Suprapubic skin (tissue), 4 donors: ENCODE data around the gene ANK3. TPM values are rescaled to one million over a fixed set of nuclear protein-coding genes. Genes with fewer than 3 reads are reported as not detected.

ENCODE experiments used
- DNase-seq, 2 donors: peaks; one replicate each; pipeline ENCODE4 v3.0.0-alpha.2; 2019; ENCODE audit warnings: low spot score in 2 of 2
- H3K27ac ChIP-seq: fragments of 200-600 bp; sonication (generic); one replicate; pipeline ENCODE4 v1.5.1; 2019
- H3K27me3 ChIP-seq: fragments of 200-600 bp; sonication (generic); one replicate; pipeline ENCODE4 v1.5.1; 2019
- H3K36me3 ChIP-seq: fragments of 200-600 bp; sonication (generic); one replicate; pipeline ENCODE4 v1.5.1; 2019
- H3K4me1 ChIP-seq: fragments of 200-600 bp; sonication (generic); one replicate; pipeline ENCODE4 v1.5.1; 2019
- H3K4me3 ChIP-seq: fragments of 200-600 bp; sonication (generic); one replicate; pipeline ENCODE4 v1.5.1; 2019; ENCODE audit warnings: mild to moderate bottlenecking
- H3K9me3 ChIP-seq: fragments of 200-600 bp; sonication (generic); one replicate; pipeline ENCODE4 v1.5.1; 2019
- EP300 ChIP-seq: sonication (generic); formaldehyde crosslinking; IDR thresholded peaks from one replicate; pipeline ENCODE4 v1.6.1; 2017; ENCODE audit warnings: antibody characterized with exemption
- POLR2A ChIP-seq, 2 donors: fragments of 450-650 bp; IDR thresholded peaks; one replicate each; pipeline ENCODE4 v1.6.1; 2017; ENCODE audit warnings: antibody characterized with exemption in 2 of 2, mild to moderate bottlenecking in 2 of 2, moderate library complexity in 2 of 2
- POLR2AphosphoS5 ChIP-seq, 3 donors: sonication (generic); formaldehyde crosslinking; IDR thresholded peaks; one replicate each; pipeline ENCODE4 v1.6.1; 2017; ENCODE audit warnings: antibody characterized with exemption in 3 of 3
- WGBS: methylation state at CpG from one replicate; pipeline ENCODE4 v1.1.5; 2018; 5-methylcytosine and 5-hydroxymethylcytosine counted together
- total RNA-seq, 4 donors: library from RNA; depleted of rRNA; stranded (reverse); fragments of >200 nt; gene quantifications; one replicate each; pipeline ENCODE4 v1.1.0, GENCODE V29; 2016
- TF ChIP-seq, protein P1 (sequence below), 2 donors: fragments of 200-600 bp in 1 of 2; fragments of 450-650 bp in 1 of 2; sonication (generic) in 1 of 2; IDR thresholded peaks; one replicate each; pipeline ENCODE4 v1.5.1; 2016 to 2019; ENCODE audit warnings: antibody characterized with exemption in 2 of 2, mild to moderate bottlenecking in 1 of 2, moderate library complexity in 1 of 2

The ANK3 gene
- total RNA-seq, 4 donors from 2014 or later: 89.1 to 191 (median 112) TPM

DNA sequence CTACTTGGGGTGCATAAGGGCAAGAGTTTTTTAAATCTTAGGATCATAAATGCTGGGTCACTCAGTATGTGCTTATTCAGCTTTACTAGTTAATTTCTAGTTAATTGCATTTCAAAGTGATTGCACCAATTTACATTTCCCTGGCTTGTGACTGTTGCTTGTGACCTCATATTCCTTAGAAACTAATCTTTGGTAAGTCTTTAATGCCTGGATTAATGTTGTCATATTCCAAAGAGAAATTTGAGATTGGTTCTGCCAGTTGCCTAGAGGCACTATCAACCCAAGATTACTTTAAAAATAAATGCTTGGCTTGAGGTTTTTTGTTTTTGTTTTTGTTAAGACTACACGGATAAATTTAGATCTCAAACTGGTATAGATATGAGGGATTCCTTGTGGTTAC is 103.1 kb downstream of the ANK3 start:
- Histone ChIP-seq H3K36me3 (no peaks in the 10 kb centered on the region), H3K27me3 (no peaks in the 10 kb centered on the region), H3K9me3 (no peaks in the 10 kb centered on the region), H3K4me1 (peaks cover 5% of the 10 kb centered on the region), H3K27ac (no peak overlapping the region), H3K4me3 (no peak overlapping the region)
- TF ChIP-seq POLR2A (IDR thresholded peaks at IDR 0.05) (no peak), POLR2AphosphoS5 (IDR thresholded peaks at IDR 0.05) (no peak), EP300 (no peak)
- TF ChIP-seq, protein P1, sequence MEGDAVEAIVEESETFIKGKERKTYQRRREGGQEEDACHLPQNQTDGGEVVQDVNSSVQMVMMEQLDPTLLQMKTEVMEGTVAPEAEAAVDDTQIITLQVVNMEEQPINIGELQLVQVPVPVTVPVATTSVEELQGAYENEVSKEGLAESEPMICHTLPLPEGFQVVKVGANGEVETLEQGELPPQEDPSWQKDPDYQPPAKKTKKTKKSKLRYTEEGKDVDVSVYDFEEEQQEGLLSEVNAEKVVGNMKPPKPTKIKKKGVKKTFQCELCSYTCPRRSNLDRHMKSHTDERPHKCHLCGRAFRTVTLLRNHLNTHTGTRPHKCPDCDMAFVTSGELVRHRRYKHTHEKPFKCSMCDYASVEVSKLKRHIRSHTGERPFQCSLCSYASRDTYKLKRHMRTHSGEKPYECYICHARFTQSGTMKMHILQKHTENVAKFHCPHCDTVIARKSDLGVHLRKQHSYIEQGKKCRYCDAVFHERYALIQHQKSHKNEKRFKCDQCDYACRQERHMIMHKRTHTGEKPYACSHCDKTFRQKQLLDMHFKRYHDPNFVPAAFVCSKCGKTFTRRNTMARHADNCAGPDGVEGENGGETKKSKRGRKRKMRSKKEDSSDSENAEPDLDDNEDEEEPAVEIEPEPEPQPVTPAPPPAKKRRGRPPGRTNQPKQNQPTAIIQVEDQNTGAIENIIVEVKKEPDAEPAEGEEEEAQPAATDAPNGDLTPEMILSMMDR (IDR thresholded peaks at IDR 0.05): no peak
- no peak for DNase-seq
- WGBS: 30% methylated on average over 1 of the region's 1 CpG

DNA sequence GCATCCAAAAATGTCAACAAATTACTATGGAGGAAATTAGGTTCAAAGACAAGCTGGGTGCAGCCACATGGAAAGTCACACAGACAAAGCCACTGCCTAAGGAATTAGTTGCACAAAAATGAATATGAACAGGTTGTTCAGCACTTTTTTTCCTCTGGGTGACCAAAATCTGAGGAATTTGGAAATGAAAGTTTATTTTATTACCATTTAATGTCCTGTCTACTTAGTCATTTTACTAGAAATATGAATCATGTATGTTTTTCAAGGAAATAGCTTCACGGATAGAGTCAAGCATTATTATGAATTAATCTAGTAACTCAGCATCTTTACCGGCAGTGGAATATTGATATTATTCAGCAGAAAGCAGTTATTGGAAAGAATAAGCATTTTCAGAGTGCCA is 106.3 kb downstream of the ANK3 start:
- Histone ChIP-seq H3K4me1 (no peaks in the 10 kb centered on the region), H3K4me3 (no peak overlapping the region), H3K36me3 (peaks cover 4% of the 10 kb centered on the region), H3K27ac (no peak overlapping the region), H3K27me3 (no peaks in the 10 kb centered on the region), H3K9me3 (no peaks in the 10 kb centered on the region)
- no peak for DNase-seq
- TF ChIP-seq POLR2A (IDR thresholded peaks at IDR 0.05) (no peak), POLR2AphosphoS5 (IDR thresholded peaks at IDR 0.05) (no peak), EP300 (no peak)
- TF ChIP-seq, protein P1 (IDR thresholded peaks at IDR 0.05): no peak
- WGBS: 78% methylated on average over 2 of the region's 2 CpGs

DNA sequence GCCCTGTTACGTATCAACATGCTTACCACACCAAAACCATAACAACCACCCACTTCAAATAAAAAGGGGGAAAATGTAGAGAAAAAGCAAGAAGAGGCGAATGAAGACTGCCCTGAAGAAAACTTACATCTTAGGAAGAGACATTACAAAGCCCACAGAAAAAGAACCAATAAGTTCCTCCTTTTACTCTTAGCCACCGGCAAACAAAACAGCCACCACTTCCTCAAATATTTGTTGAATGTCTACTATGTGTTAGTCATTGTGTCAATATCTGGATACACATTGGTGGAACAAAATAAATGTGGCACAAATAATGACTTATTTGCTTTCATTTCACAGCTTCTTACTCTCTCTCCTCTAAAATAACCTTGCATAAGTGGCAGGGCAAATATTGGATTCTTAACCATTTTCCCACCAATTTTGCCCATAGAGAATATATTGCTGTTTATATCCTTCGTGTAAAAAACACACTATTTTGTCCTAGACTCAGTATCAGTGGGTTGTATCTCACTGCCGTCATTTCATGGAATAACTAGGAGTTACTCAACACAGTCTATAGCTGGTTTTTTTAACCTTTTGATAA is 106.8 kb downstream of the ANK3 start:
- peaks cover 6% of the 10 kb centered on the region for H3K36me3 ChIP-seq
- no peak overlapping the region for H3K27ac ChIP-seq
- H3K4me1 ChIP-seq: no peaks in the 10 kb centered on the region
- 77% methylated on average over 5 of the region's 5 CpGs for WGBS
- H3K4me3 ChIP-seq: no peak overlapping the region
- H3K9me3 ChIP-seq: no peaks in the 10 kb centered on the region
- H3K27me3 ChIP-seq: no peaks in the 10 kb centered on the region
- TF ChIP-seq POLR2AphosphoS5 (IDR thresholded peaks at IDR 0.05) (no peak), EP300 (no peak), POLR2A (IDR thresholded peaks at IDR 0.05) (no peak)
- TF ChIP-seq, protein P1 (IDR thresholded peaks at IDR 0.05): no peak
- no peak for DNase-seq

DNA sequence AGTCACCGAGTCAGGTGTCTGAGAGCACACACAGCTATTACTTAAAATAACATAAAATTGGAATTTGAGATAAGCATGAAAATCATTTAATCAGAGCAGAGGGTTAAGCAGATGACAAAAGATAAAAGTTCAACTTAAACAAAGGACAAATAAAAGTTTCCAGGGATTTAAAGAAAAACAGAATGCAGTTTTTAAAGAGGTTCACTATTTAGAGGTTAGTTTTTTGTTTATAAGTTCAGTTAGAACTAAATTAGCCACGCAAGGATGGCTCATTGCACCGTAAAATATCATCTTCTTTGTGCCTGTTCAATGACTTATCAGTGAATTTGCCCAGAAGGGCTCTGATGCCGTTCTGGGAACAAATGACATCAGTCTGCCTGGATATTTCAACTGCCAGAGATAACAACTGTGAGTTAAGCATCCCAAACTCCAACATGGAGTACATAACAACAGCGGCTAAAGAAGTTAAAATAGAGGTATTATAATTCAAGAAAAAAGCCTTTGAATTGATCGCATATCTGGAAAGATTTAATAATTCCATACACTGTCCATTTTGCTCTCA is 107.8 kb downstream of the ANK3 start:
- no peaks in the 10 kb centered on the region for H3K27me3 ChIP-seq
- no peak for DNase-seq
- 79% methylated on average over 6 of the region's 6 CpGs for WGBS
- H3K27ac ChIP-seq: no peak overlapping the region
- no peaks in the 10 kb centered on the region for H3K4me1 ChIP-seq
- no peak overlapping the region for H3K4me3 ChIP-seq
- H3K36me3 ChIP-seq: peaks cover 6% of the 10 kb centered on the region
- H3K9me3 ChIP-seq: no peaks in the 10 kb centered on the region
- TF ChIP-seq POLR2A (IDR thresholded peaks at IDR 0.05) (no peak), POLR2AphosphoS5 (IDR thresholded peaks at IDR 0.05) (no peak), EP300 (no peak)
- TF ChIP-seq, protein P1 (IDR thresholded peaks at IDR 0.05): no peak

DNA sequence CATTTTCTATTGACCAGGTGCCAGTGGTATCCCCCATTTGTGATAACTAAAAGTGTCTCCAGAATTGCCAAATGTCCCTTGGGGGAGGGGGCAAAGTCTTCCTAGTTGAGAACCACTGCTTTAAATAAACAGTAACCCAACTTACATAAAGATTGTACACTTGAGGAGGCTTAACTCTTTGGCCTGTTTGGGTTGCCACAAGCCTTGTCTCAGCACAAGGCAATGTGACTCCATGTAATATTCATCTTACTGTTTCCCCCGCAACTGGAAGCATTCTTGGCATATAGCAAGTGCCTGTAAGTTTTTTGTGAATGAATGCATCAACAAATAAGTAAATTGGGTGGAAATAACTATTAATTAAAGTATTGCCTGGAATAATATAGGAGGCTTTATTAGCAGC is 108.3 kb downstream of the ANK3 start:
- no peaks in the 10 kb centered on the region for H3K9me3 ChIP-seq
- no peaks in the 10 kb centered on the region for H3K27me3 ChIP-seq
- TF ChIP-seq POLR2A (IDR thresholded peaks at IDR 0.05): no peak
- no peak overlapping the region for H3K4me3 ChIP-seq
- no peaks in the 10 kb centered on the region for H3K4me1 ChIP-seq
- no peak for DNase-seq
- no peak overlapping the region for H3K27ac ChIP-seq
- peaks cover 6% of the 10 kb centered on the region for H3K36me3 ChIP-seq
- WGBS: 100% methylated on average over 1 of the region's 1 CpG
